Endothelial cell (in vitro differentiated cells): ENCODE measurements around the gene AUTS2. TPM values are rescaled to one million over a fixed set of nuclear protein-coding genes. Genes with fewer than 3 reads are reported as not detected.
A peak's percentile ranks its signal among the peaks of the same experiment; 100 is the strongest.

Experiments
- DNase-seq: peaks from one replicate; pipeline ENCODE4 v3.0.0; 2021; ENCODE audit warnings: low spot score
- H3K27ac Mint-ChIP-seq: one replicate; pipeline ENCODE4 v1.8.0; 2021; ENCODE audit warnings: mixed read lengths, inconsistent platforms; ENCODE audit not compliant: unreplicated experiment
- H3K27me3 Mint-ChIP-seq: one replicate; pipeline ENCODE4 v1.8.0; 2021; ENCODE audit warnings: mild to moderate bottlenecking, moderate library complexity, mixed read lengths, inconsistent platforms; ENCODE audit not compliant: unreplicated experiment
- H3K36me3 Mint-ChIP-seq: one replicate; pipeline ENCODE4 v1.8.0; 2021; ENCODE audit warnings: mild to moderate bottlenecking, low read depth, mixed read lengths, inconsistent platforms; ENCODE audit not compliant: unreplicated experiment
- H3K4me1 Mint-ChIP-seq: one replicate; pipeline ENCODE4 v1.8.0; 2021; ENCODE audit warnings: mild to moderate bottlenecking, mixed read lengths, inconsistent platforms; ENCODE audit not compliant: unreplicated experiment
- H3K4me3 Mint-ChIP-seq: one replicate; pipeline ENCODE4 v1.8.0; 2021; ENCODE audit warnings: mild to moderate bottlenecking, mixed read lengths, inconsistent platforms; ENCODE audit not compliant: unreplicated experiment
- H3K9me3 Mint-ChIP-seq: one replicate; pipeline ENCODE4 v1.8.0; 2021; ENCODE audit warnings: mixed read lengths, inconsistent platforms; ENCODE audit not compliant: unreplicated experiment
- total RNA-seq: library from RNA; stranded (reverse); fragmentation: NEBNext Ultra II Directional; extraction: Animal tissue kit (Norgen Biotek cat#: 25700); gene quantifications from one replicate; pipeline ENCODE4 v1.2.1, GENCODE V29; 2021; ENCODE audit not compliant: unreplicated experiment
- TF ChIP-seq, protein P1 (sequence below): fragments of 200-600 bp; sonication (generic); IDR thresholded peaks from one replicate; pipeline ENCODE4 v1.5.0; 2021; ENCODE audit warnings: antibody characterized with exemption; ENCODE audit not compliant: unreplicated experiment

Gene AUTS2
- total RNA-seq, 1 donor from 2014 or later = 103 TPM

DNA sequence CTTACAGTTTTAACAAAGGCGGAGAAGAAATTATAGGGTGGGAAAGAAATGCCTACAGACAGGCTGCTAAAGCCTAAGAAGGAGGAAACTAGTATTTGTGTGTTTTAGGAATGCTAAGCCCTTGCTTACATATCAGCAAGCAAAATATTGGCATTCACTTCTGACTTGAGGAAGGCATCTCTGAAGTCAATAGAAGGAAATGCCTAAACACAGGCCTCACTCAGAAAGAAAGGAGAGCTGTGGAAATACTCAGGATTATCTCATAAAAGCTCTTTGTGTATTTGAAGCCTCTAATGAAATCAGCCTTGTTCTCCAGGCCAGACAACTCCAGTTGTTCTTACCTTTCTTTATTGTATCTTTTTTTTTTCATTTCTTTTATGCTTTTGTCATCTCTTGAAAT, 158.0 kb downstream of the AUTS2 start:
- H3K9me3 Mint-ChIP-seq = no peaks in the 10 kb centered on the region
- TF ChIP-seq, protein P1, sequence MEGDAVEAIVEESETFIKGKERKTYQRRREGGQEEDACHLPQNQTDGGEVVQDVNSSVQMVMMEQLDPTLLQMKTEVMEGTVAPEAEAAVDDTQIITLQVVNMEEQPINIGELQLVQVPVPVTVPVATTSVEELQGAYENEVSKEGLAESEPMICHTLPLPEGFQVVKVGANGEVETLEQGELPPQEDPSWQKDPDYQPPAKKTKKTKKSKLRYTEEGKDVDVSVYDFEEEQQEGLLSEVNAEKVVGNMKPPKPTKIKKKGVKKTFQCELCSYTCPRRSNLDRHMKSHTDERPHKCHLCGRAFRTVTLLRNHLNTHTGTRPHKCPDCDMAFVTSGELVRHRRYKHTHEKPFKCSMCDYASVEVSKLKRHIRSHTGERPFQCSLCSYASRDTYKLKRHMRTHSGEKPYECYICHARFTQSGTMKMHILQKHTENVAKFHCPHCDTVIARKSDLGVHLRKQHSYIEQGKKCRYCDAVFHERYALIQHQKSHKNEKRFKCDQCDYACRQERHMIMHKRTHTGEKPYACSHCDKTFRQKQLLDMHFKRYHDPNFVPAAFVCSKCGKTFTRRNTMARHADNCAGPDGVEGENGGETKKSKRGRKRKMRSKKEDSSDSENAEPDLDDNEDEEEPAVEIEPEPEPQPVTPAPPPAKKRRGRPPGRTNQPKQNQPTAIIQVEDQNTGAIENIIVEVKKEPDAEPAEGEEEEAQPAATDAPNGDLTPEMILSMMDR = no peak
- no peak for DNase-seq
- H3K4me1 Mint-ChIP-seq = peaks cover 69% of the 10 kb centered on the region
- H3K4me3 Mint-ChIP-seq = no peak overlapping the region
- H3K36me3 Mint-ChIP-seq = no peaks in the 10 kb centered on the region
- peak overlapping the region; percentile 91 for H3K27ac Mint-ChIP-seq
- peaks cover 3% of the 10 kb centered on the region for H3K27me3 Mint-ChIP-seq

DNA sequence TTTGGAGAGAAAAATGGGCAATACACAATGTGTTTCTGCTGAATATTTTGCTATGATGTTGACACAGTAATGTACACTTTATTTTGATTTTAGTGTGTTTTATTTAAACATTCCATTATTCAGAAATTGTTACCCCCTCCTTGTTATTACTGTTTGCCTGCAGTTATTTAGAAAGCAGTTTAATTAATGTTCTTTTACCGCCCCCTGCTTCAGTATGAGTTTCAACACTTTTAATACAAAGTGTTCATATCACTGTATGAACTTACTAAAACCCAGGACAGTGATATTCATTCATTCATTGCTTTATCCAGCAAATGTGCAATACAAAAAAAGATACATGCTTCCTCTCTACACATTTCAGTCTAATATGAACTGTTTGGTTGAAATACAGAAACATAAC, 159.3 kb downstream of the AUTS2 start:
- Mint-ChIP-seq H3K9me3 (no peaks in the 10 kb centered on the region), H3K27ac (peak overlapping the region; percentile 95), H3K27me3 (peaks cover 5% of the 10 kb centered on the region), H3K4me3 (no peak overlapping the region), H3K4me1 (peaks cover 69% of the 10 kb centered on the region), H3K36me3 (no peaks in the 10 kb centered on the region)
- no peak for DNase-seq
- TF ChIP-seq, protein P1 = no peak

DNA sequence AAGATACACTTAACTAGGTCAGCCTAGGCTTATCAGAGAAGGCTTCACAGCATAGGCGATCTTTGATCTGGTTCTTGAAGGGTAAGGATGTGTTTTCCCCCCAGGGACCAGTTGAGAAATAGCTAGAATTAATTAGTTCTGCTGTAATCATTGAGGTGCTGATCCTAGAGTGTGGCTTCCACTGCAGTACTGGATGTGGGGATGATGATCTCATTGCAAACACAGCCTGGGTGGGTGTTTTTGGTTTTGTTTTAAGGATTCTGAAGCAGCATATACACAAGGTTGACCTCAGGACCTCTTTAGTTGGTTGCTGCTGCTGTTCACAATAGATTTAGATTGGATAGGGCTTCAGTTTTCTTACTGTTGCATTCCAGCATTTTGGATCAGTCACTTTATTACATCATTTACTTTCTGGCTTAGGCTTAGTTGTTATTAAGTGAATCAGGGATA, 159.7 kb downstream of the AUTS2 start:
- TF ChIP-seq, protein P1 = no peak
- Mint-ChIP-seq H3K4me1 (peaks cover 64% of the 10 kb centered on the region), H3K9me3 (no peaks in the 10 kb centered on the region), H3K36me3 (no peaks in the 10 kb centered on the region), H3K27me3 (peaks cover 7% of the 10 kb centered on the region), H3K27ac (peak overlapping the region; percentile 95), H3K4me3 (no peak overlapping the region)
- DNase-seq = no peak

DNA sequence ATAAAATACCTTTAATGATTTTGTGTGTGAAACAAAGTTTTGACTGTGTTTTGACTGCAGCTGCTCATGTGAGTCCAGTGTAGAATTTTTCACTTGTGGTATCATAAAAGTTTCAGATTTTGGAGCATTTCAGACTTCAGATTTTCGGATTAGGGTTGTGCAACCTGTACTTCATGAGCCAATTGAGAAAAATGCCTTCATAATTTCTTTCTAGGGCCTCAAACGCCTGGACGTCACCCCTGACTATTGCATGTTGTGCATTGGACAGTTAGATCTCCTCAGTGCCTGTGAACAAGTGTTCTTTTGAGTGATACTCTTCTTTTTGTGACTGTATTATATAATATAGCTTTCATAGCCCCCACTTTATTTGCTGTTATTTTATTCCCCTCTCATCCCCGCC, 161.1 kb downstream of the AUTS2 start:
- no peak overlapping the region for H3K27ac Mint-ChIP-seq
- no peak overlapping the region for H3K4me3 Mint-ChIP-seq
- H3K9me3 Mint-ChIP-seq = no peaks in the 10 kb centered on the region
- H3K4me1 Mint-ChIP-seq = peaks cover 60% of the 10 kb centered on the region
- peaks cover 7% of the 10 kb centered on the region for H3K27me3 Mint-ChIP-seq
- no peaks in the 10 kb centered on the region for H3K36me3 Mint-ChIP-seq
- TF ChIP-seq, protein P1 = no peak
- no peak for DNase-seq

DNA sequence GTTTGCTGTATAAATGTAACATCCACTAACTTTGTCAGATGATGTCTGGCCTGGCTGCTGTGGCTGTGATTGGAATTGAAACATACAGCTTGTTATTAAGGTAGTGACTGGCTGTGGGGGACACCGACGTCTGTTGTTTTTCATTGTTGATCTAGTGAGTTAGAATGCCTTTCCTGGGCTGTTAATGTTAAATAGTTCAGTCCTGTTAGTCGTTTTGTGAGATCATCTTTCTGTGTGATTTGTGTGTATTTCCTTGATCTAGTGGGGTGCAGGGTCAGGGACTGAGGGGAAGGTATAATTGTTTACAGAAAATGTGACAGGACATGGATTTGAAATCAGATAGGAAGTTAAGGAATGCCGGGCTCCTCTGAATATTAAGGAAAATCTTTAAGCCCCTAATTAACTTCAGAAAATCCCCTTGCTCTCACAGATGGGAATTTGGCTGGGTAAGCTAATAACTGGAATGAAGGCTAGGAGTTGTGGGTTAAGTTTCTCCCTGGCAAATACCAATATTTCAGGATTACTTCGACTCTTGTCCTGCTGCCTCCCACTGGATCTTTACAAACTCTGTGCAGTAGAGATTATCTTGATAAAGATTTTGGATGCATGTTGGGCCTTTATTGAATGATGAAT, 163.1 kb downstream of the AUTS2 start:
- no peak for DNase-seq
- peak overlapping the region; percentile 55 for H3K27ac Mint-ChIP-seq
- H3K27me3 Mint-ChIP-seq = peaks cover 3% of the 10 kb centered on the region
- H3K36me3 Mint-ChIP-seq = no peaks in the 10 kb centered on the region
- H3K9me3 Mint-ChIP-seq = no peaks in the 10 kb centered on the region
- no peak overlapping the region for H3K4me3 Mint-ChIP-seq
- TF ChIP-seq, protein P1 = no peak
- H3K4me1 Mint-ChIP-seq = peaks cover 46% of the 10 kb centered on the region
